ENCODE results near the gene TNPO1.

TNPO1 gene

DNA sequence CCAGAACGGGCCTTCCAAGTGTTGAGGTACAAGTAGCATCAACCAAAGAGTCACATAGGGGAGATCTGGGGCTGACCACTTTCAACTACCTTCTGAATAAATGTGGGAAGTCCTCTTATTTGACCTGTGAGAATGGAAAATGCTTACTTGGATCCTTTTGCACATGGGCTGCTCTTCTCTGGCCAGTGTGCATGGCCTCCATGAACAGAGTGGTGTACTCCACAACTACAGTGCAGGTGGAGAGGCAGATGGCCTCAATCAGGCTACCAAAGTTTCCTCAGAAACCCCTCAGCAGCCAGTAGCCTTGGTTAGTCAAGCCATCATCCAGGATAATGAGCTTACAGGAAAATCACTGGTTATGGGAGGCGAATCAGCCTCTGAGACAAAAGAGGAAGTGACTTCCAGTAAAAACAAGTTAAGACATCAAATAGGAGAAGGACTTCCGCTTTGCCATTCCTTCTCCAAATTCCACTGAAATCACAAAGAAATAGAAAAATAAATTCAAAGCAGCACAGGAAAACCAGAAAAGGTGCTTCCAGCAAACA is 121.1 kb downstream of the TNPO1 start:
- no peak for DNase-seq

- DNase-seq, result no peak
These were observed 121.7 kb downstream of the TNPO1 start for GRCh38 chr5:72938206-72938605.

DNA sequence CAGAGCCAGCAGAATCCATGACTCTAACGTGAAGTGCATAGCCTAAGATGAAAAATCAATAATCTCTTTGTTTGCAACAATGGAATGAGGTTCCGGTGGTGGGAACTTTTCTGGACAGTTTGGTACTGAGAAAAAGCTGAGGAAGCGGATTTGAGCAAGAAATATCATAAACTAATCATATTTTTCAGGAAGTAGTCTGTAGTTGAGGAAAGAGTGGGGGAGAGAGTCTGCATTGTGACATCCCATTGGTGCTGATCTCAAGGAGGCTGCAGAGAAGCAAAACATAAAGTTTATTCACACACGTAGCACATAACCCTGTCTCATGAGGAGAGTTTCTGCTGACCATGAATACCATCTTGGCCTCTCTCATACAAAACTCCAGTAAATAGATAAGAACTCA is 123.6 kb downstream of the TNPO1 start:
- no peak for DNase-seq

DNA sequence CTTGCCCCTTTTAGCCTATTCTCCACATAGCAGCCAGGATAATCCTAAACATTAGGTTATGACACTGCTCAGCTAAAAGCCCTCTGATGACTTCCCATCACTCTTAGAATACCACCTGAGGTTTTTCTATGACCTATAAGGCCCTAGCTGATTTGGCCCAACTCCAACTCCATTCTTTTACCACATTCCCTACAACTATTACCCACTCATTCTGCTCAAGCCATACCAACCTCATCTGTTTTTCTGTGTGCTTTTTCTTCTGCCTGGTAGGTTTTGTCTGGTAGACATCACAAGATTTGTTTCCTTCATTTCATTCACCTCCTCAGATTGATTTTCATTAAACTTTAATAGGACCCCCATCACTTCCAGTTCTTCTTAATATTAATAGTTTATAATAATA is 126.8 kb downstream of the TNPO1 start:
- DNase-seq, result no peak

- no peak for DNase-seq
These were observed 131.0 kb downstream of the TNPO1 start for GRCh38 chr5:72947498-72947897.

DNA sequence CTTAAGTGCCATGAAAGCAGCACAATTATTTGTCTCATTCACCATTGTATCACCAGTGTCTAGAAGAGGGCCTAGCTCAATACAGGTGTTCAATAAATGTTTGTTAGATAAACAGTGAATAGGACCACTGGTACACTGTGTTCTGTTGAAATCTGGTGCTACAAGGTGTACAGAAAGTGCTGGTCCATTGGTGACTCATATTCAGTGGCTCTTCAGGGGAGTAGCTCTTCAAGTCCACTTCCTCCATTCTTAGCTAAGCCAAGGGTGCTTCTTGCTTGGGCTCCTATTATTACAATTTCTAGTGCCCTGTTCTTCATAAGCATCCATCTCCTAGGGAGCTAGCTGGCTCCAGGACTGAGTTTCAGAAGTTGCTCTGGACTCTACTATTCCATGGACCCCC is 133.0 kb downstream of the TNPO1 start:
- DNase-seq, result no peak

DNA sequence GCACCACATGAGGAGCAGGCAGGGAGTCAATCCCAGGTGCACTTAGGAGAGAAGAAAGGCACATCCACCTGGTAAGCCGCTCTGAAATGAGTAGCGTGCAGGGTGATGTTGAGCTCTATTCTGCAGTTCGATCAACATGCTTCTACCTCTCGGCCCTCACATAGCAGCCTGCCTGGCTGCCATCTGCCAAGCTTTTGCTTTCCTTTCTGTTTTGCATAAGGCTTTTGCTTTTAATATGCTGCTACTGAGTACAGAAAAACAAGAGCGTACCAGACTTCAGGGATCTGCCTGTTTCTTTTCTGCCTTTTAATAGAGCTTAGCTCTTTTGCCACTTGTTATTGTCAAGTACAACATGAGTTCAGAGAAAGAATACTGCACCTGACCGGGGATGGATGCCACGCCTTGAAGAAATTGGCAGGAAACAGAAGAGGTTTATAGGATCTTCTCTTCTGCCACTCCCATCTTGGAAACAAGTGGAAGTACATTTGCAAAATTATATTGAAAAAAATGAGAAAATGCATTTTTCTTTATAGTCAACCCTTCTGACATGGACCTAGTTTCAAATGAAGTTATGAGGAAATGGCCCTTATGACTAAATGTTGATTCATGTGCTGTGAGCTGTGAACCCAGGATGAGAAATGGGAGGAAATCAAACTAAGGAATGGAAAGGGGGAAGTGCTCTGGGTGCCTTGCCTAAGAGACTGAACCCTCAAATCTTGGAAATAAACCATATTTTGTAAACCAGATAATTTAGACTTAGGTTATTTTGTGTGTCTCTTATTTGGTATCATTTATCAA is 135.4 kb downstream of the TNPO1 start:
- peak; percentile 37 for DNase-seq

GRCh38 chr5:72954389-72954788 is 137.9 kb downstream of the TNPO1 start:
- DNase-seq, result no peak

GRCh38 chr5:72955143-72955767 is 138.8 kb downstream of the TNPO1 start:
- DNase-seq, result peak; percentile 29

GRCh38 chr5:72955768-72956323 is 139.4 kb downstream of the TNPO1 start, which contains the start of gene FCHO2:
Gene FCHO2, plus strand, starts transcription at chr5:72956041. Its CDS starts 56 bp downstream, at chr5:72956097.
- DNase-seq, result peak; percentile 79

DNA sequence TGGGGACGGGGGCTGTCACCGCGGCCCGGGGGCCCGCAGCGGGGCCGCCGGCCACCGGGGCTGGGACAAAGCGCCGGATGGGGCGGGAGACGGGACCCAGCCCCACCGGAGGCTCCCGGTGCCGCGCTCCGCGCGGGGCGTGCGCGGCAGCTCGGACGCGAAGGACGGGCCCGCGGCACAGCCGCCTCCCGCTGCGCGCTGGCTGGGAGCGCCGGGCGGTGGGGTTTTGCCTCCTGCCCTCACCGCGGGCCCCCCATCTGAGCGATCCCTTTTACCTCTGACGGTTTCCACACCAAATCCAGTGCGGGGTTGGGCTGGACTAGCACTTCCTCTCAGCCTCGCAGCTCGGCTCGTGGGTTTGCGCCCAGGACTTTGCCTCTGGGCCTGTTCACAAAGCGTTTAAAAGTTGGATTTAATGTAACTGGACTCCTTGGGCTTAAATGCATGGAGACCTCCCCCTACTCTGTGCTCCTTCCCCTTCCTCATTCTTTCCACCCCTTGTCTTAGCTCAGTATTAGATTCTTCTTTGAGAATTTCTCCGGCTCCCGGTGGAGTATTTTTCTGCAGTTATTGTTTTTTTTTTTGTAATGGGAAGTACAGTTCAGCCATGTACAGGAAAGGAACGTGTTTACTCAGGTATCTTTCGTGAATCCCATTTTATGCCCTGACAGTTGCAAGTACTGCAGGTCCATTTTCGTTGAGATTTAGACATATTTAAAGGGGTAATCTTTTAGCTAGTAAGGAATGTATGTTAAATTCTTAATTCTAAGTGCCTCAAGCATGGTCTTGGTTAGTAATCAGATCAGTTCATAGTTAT is 140.1 kb downstream of the TNPO1 start:
- peak; percentile 41 for DNase-seq

DNA sequence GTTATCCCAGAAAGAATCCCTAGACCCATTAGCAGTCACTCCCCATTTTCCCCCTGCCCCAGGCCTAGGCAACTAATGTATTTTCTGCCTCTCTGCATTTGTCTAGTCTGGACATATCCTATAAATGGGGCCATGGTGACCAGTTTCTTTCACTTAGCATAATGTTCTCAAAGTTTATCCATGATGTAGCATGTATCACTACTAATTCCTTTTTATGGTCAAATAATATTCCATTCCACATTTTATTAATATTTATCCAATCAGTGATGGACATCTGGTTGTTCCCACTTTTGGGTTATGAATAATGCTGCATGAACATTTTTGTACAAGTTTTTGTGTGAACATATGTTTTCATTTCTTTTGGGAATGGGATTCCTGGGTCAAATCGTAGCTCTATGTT is 140.9 kb downstream of the TNPO1 start:
- DNase-seq, result no peak

GRCh38 chr5:72959257-72959656 is 142.8 kb downstream of the TNPO1 start:
- DNase-seq, result no peak

All from 8988T (cell line).